ENCODE results near the gene ACSM3. TPM values are rescaled to one million over a fixed set of nuclear protein-coding genes. Genes with fewer than 3 reads are reported as not detected.

Gene ACSM3
- total and polyA plus RNA-seq, 4 donors, result 29.2 to 71.8 (median 50.3) TPM

- H3K4me3 ChIP-seq (ENCODE audit: low read depth in 1 of 3, low read length in 3 of 3), result no peak overlapping the region
- H3K36me3 ChIP-seq (ENCODE audit: control insufficient read depth in 4 of 4, insufficient read depth in 3 of 4, low read depth in 1 of 4, low read length in 3 of 4), result peaks cover 0 to 3% (median 2%) of the 10 kb centered on the region in 4 donors
- WGBS, result 83% methylated on average over 1 of the region's 1 CpG
- H3K4me1 ChIP-seq (ENCODE audit: control insufficient read depth in 4 of 4, insufficient read depth in 4 of 4, low read length in 3 of 4), result no peaks in the 10 kb centered on the region
- TF ChIP-seq RAD21 (IDR thresholded peaks at IDR 0.05) (no peak), HNF4A (conservative IDR thresholded peaks at IDR 0.05) (no peak), RXRA (IDR thresholded peaks at IDR 0.05) (no peak), HNF4G (IDR thresholded peaks at IDR 0.05) (no peak), YY1 (IDR thresholded peaks at IDR 0.05) (no peak), SP1 (IDR thresholded peaks at IDR 0.05) (no peak), GABPA (IDR thresholded peaks at IDR 0.05 in 1 of 2, conservative IDR thresholded peaks at IDR 0.05 in 1 of 2) (no peak), TAF1 (conservative IDR thresholded peaks at IDR 0.05) (no peak), ATF3 (IDR thresholded peaks at IDR 0.05) (no peak), MAX (IDR thresholded peaks at IDR 0.05) (no peak), EGR1 (IDR thresholded peaks at IDR 0.05; ENCODE audit: low read depth in 2 of 2) (no peak), NR2F2 (IDR thresholded peaks at IDR 0.05) (no peak)
- H3K9ac ChIP-seq (ENCODE audit: low read depth in 1 of 2, low read length in 2 of 2), result no peak overlapping the region
- no peaks in the 10 kb centered on the region for H3K27me3 ChIP-seq (ENCODE audit: control insufficient read depth in 4 of 4, insufficient read depth in 4 of 4, low read length in 3 of 4)
- H3K9me3 ChIP-seq (ENCODE audit: control insufficient read depth in 4 of 4, low read length in 3 of 4), result peaks cover 0 to 3% (median 0%) of the 10 kb centered on the region in 4 donors
- H3K27ac ChIP-seq (ENCODE audit: low read depth in 1 of 2, low read length in 2 of 2), result no peak overlapping the region
- DNase-seq (ENCODE audit: low spot score), result no peak
Measured at GRCh38 chr16:20838240-20838639, 74.4 kb downstream of the ACSM3 start.

GRCh38 chr16:20839504-20839903 lies 75.7 kb downstream of the ACSM3 start:
- WGBS, result 93% methylated on average over 2 of the region's 2 CpGs
- no peak overlapping the region for H3K4me3 ChIP-seq (ENCODE audit: low read depth in 1 of 3, low read length in 3 of 3)
- no peaks in the 10 kb centered on the region for H3K4me1 ChIP-seq (ENCODE audit: control insufficient read depth in 4 of 4, insufficient read depth in 4 of 4, low read length in 3 of 4)
- no peaks in the 10 kb centered on the region for H3K27me3 ChIP-seq (ENCODE audit: control insufficient read depth in 4 of 4, insufficient read depth in 4 of 4, low read length in 3 of 4)
- TF ChIP-seq GABPA (IDR thresholded peaks at IDR 0.05 in 1 of 2, conservative IDR thresholded peaks at IDR 0.05 in 1 of 2), result no peak
- TF ChIP-seq RXRA (IDR thresholded peaks at IDR 0.05), result no peak
- no peak for TF ChIP-seq RAD21 (IDR thresholded peaks at IDR 0.05)
- no peak for TF ChIP-seq YY1 (IDR thresholded peaks at IDR 0.05)
- TF ChIP-seq ATF3 (IDR thresholded peaks at IDR 0.05), result no peak
- no peak for TF ChIP-seq SP1 (IDR thresholded peaks at IDR 0.05)
- no peak for TF ChIP-seq MAX (IDR thresholded peaks at IDR 0.05)
- peaks cover 0 to 3% (median 0%) of the 10 kb centered on the region in 4 donors for H3K9me3 ChIP-seq (ENCODE audit: control insufficient read depth in 4 of 4, low read length in 3 of 4)
- H3K9ac ChIP-seq (ENCODE audit: low read depth in 1 of 2, low read length in 2 of 2), result no peak overlapping the region
- peaks cover 0 to 3% (median 0%) of the 10 kb centered on the region in 4 donors for H3K36me3 ChIP-seq (ENCODE audit: control insufficient read depth in 4 of 4, insufficient read depth in 3 of 4, low read depth in 1 of 4, low read length in 3 of 4)
- no peak overlapping the region for H3K27ac ChIP-seq (ENCODE audit: low read depth in 1 of 2, low read length in 2 of 2)
- no peak for DNase-seq (ENCODE audit: low spot score)

- peaks cover 0 to 3% (median 1%) of the 10 kb centered on the region in 4 donors for H3K36me3 ChIP-seq (ENCODE audit: control insufficient read depth in 4 of 4, insufficient read depth in 3 of 4, low read depth in 1 of 4, low read length in 3 of 4)
- no peaks in the 10 kb centered on the region for H3K27me3 ChIP-seq (ENCODE audit: control insufficient read depth in 4 of 4, insufficient read depth in 4 of 4, low read length in 3 of 4)
- no peak overlapping the region for H3K27ac ChIP-seq (ENCODE audit: low read depth in 1 of 2, low read length in 2 of 2)
- H3K9ac ChIP-seq (ENCODE audit: low read depth in 1 of 2, low read length in 2 of 2), result no peak overlapping the region
- DNase-seq (ENCODE audit: low spot score), result no peak
- H3K9me3 ChIP-seq (ENCODE audit: control insufficient read depth in 4 of 4, low read length in 3 of 4), result no peaks in the 10 kb centered on the region
- no peak overlapping the region for H3K4me3 ChIP-seq (ENCODE audit: low read depth in 1 of 3, low read length in 3 of 3)
- no peaks in the 10 kb centered on the region for H3K4me1 ChIP-seq (ENCODE audit: control insufficient read depth in 4 of 4, insufficient read depth in 4 of 4, low read length in 3 of 4)
- 92% methylated on average over 2 of the region's 2 CpGs for WGBS
- TF ChIP-seq RAD21 (IDR thresholded peaks at IDR 0.05) (no peak), FOXA2 (IDR thresholded peaks at IDR 0.05) (no peak), HNF4G (IDR thresholded peaks at IDR 0.05) (no peak), EGR1 (IDR thresholded peaks at IDR 0.05; ENCODE audit: low read depth in 2 of 2) (no peak), SP1 (IDR thresholded peaks at IDR 0.05) (no peak), RXRA (IDR thresholded peaks at IDR 0.05) (no peak), GABPA (IDR thresholded peaks at IDR 0.05 in 1 of 2, conservative IDR thresholded peaks at IDR 0.05 in 1 of 2) (no peak), JUND (IDR thresholded peaks at IDR 0.05) (no peak), REST (IDR thresholded peaks at IDR 0.05) (no peak), ZBTB33 (IDR thresholded peaks at IDR 0.05) (no peak), FOXA1 (IDR thresholded peaks at IDR 0.05) (no peak), YY1 (IDR thresholded peaks at IDR 0.05) (no peak), CTCF (IDR thresholded peaks at IDR 0.05; ENCODE audit: low read depth, low read length, missing input control) (no peak), MAX (IDR thresholded peaks at IDR 0.05) (no peak), HNF4A (conservative IDR thresholded peaks at IDR 0.05) (no peak)
Measured at GRCh38 chr16:20844054-20844453, 80.2 kb downstream of the ACSM3 start.
